SK-N-SH treated with all-trans-retinoic acid at 6 μM for 48 hours (cell line): ENCODE data around the gene ACADVL.

Experiments used
- ATAC-seq: fragments of 200-7000 bp; cut with Tn5 transposase; 3 replicates; pipeline ENCODE4 v1.9.1; 2020; ENCODE audit warnings: mild to moderate bottlenecking, moderate library complexity
- ARNTL ChIP-seq: fragments of 450-650 bp; formaldehyde crosslinking; IDR thresholded peaks from 2 replicates; pipeline ENCODE4 v1.5.0; 2020; ENCODE audit warnings: low read depth, mild to moderate bottlenecking, moderate library complexity, borderline replicate concordance
- BACH2 ChIP-seq: fragments of 250-450 bp; sonication (Bioruptor Pico); IDR thresholded peaks from 2 replicates; pipeline ENCODE4 v1.9.0; 2021; ENCODE audit warnings: mild to moderate bottlenecking, borderline replicate concordance
- CREB5 ChIP-seq: fragments of 250-450 bp; sonication (Bioruptor Pico); IDR thresholded peaks from 2 replicates; pipeline ENCODE4 v1.5.1; 2020; ENCODE audit warnings: low read depth, mild to moderate bottlenecking, moderate library complexity
- CSDC2 ChIP-seq: fragments of 250-450 bp; sonication (Bioruptor Pico); IDR thresholded peaks from 2 replicates; pipeline ENCODE4 v1.5.0; 2020; ENCODE audit warnings: mild to moderate bottlenecking, moderate library complexity
- CSRNP3 ChIP-seq: fragments of 250-450 bp; sonication (Bioruptor Pico); IDR thresholded peaks from 2 replicates; pipeline ENCODE4 v1.5.1; 2021; ENCODE audit warnings: mild to moderate bottlenecking, moderate library complexity
- GLIS3 ChIP-seq: fragments of 250-450 bp; sonication (Bioruptor Pico); IDR thresholded peaks from 2 replicates; pipeline ENCODE4 v1.5.0; 2020; ENCODE audit warnings: mild to moderate bottlenecking, moderate library complexity
- ISL1 ChIP-seq: fragments of 250-450 bp; sonication (Bioruptor Pico); IDR thresholded peaks from 2 replicates; pipeline ENCODE4 v2.1.2; 2022; ENCODE audit warnings: mild to moderate bottlenecking, moderate library complexity
- OSR1 ChIP-seq: fragments of 250-450 bp; sonication (Bioruptor Pico); IDR thresholded peaks from 2 replicates; pipeline ENCODE4 v1.8.0; 2022; ENCODE audit warnings: moderate library complexity, mild to moderate bottlenecking, inconsistent platforms
- PATZ1 ChIP-seq: fragments of 250-450 bp; sonication (Bioruptor Pico); IDR thresholded peaks from 2 replicates; pipeline ENCODE4 v1.8.0; 2020; ENCODE audit warnings: mild to moderate bottlenecking, moderate library complexity, borderline replicate concordance
- POU6F1 ChIP-seq: fragments of 250-450 bp; sonication (Bioruptor Pico); IDR thresholded peaks from 2 replicates; pipeline ENCODE4 v1.8.0; 2021; ENCODE audit warnings: low read depth, mild to moderate bottlenecking, moderate library complexity, borderline replicate concordance
- PPARA ChIP-seq: fragments of 250-450 bp; sonication (Bioruptor Pico); IDR thresholded peaks from 2 replicates; pipeline ENCODE4 v1.5.0; 2020; ENCODE audit warnings: mild to moderate bottlenecking, borderline replicate concordance
- RARB ChIP-seq: fragments of 250-450 bp; sonication (Bioruptor Pico); IDR thresholded peaks from 2 replicates; pipeline ENCODE4 v1.8.0; 2021; ENCODE audit warnings: mild to moderate bottlenecking, moderate library complexity
- SNAI2 ChIP-seq: fragments of 250-450 bp; sonication (Bioruptor Pico); IDR thresholded peaks from 2 replicates; pipeline ENCODE4 v1.5.0; 2020; ENCODE audit warnings: mild to moderate bottlenecking, moderate library complexity
- TCF4 ChIP-seq: fragments of 250-450 bp; sonication (Bioruptor Pico); IDR thresholded peaks from 2 replicates; pipeline ENCODE4 v1.8.0; 2021; ENCODE audit warnings: mild to moderate bottlenecking, moderate library complexity, borderline replicate concordance
- TOX ChIP-seq: fragments of 250-450 bp; sonication (Bioruptor Pico); IDR thresholded peaks from 2 replicates; pipeline ENCODE4 v1.8.0; 2021; ENCODE audit warnings: mild to moderate bottlenecking, moderate library complexity, borderline replicate concordance
- ZC3H10 ChIP-seq: fragments of 250-450 bp; sonication (Bioruptor Pico); IDR thresholded peaks from 2 replicates; pipeline ENCODE4 v1.5.1; 2021; ENCODE audit warnings: mild to moderate bottlenecking, moderate library complexity
- ZFP3 ChIP-seq: fragments of 250-450 bp; sonication (Bioruptor Pico); IDR thresholded peaks from 2 replicates; pipeline ENCODE4 v1.5.0; 2020; ENCODE audit warnings: mild to moderate bottlenecking, moderate library complexity
- ZFP30 ChIP-seq: fragments of 450-650 bp; formaldehyde crosslinking; IDR thresholded peaks from 2 replicates; pipeline ENCODE4 v1.5.0; 2022; ENCODE audit warnings: mild to moderate bottlenecking, moderate library complexity
- ZNF565 ChIP-seq: fragments of 450-650 bp; formaldehyde crosslinking; conservative IDR thresholded peaks from 2 replicates; pipeline ENCODE4 v1.5.0; 2020; ENCODE audit warnings: low read depth, mild to moderate bottlenecking, moderate library complexity
- ZNF70 ChIP-seq: fragments of 450-650 bp; formaldehyde crosslinking; IDR thresholded peaks from 2 replicates; pipeline ENCODE4 v1.5.0; 2020; ENCODE audit warnings: mild to moderate bottlenecking, moderate library complexity
- ZNF8 ChIP-seq: fragments of 450-650 bp; formaldehyde crosslinking; IDR thresholded peaks from 2 replicates; pipeline ENCODE4 v1.5.0; 2020; ENCODE audit warnings: mild to moderate bottlenecking, moderate library complexity

Gene ACADVL

GRCh38 chr17:7203391-7203790 is 16.3 kb upstream of the ACADVL start (continued):
- TF ChIP-seq CREB5 (CRISPR knock-in tag) (no peak), BACH2 (CRISPR knock-in tag) (no peak), ZNF8 (no peak), ZNF70 (CRISPR knock-in tag) (no peak), OSR1 (no peak), PATZ1 (CRISPR knock-in tag) (no peak), ISL1 (CRISPR knock-in tag) (no peak), SNAI2 (CRISPR knock-in tag) (no peak), RARB (no peak), GLIS3 (CRISPR knock-in tag) (no peak), ZFP3 (CRISPR knock-in tag) (no peak), ZFP30 (CRISPR knock-in tag) (no peak), PPARA (CRISPR knock-in tag) (no peak), ARNTL (CRISPR knock-in tag) (no peak), CSDC2 (no peak)
- TF ChIP-seq, all 23 proteins: peak for 0

- TF ChIP-seq ZC3H10 (CRISPR knock-in tag) (no peak), OSR1 (no peak), ZFP3 (CRISPR knock-in tag) (no peak), SNAI2 (CRISPR knock-in tag) (no peak)
- ATAC-seq, result no peak
Observed at GRCh38 chr17:7204336-7204735, 15.4 kb upstream of the ACADVL start.

- peak; percentile 93 for ATAC-seq
- TF ChIP-seq ISL1 (CRISPR knock-in tag) (no peak), POU6F1 (CRISPR knock-in tag) (no peak), TCF4 (CRISPR knock-in tag) (no peak), CREB5 (CRISPR knock-in tag) (no peak), CSDC2 (no peak), ZFP3 (CRISPR knock-in tag) (no peak), ZNF8 (no peak), GLIS3 (CRISPR knock-in tag) (no peak), TOX (no peak), ZFP30 (CRISPR knock-in tag) (no peak), SNAI2 (CRISPR knock-in tag) (no peak), ZNF565 (CRISPR knock-in tag) (no peak), ZNF70 (CRISPR knock-in tag) (no peak), ZC3H10 (CRISPR knock-in tag) (no peak), PATZ1 (CRISPR knock-in tag) (no peak), CSRNP3 (CRISPR knock-in tag) (no peak)
Observed at GRCh38 chr17:7204828-7205461, 14.8 kb upstream of the ACADVL start.
